Neural cell (in vitro differentiated cells): ENCODE measurements around the gene GRIFIN.

Source experiments
- EZH2 ChIP-seq: fragments of 200-600, 300-800 bp; shearing (Covaris generic), sonication (generic); IDR thresholded peaks from 2 replicates; pipeline ENCODE4 v1.6.1; 2014; ENCODE audit warnings: antibody characterized with exemption, low read length, borderline replicate concordance, mild to moderate bottlenecking; ENCODE audit not compliant: insufficient read depth, poor library complexity, severe bottlenecking
- TAF1 ChIP-seq: IDR thresholded peaks from 2 replicates; pipeline ENCODE4 v1.6.1; 2012; ENCODE audit warnings: low read depth
- TF ChIP-seq, protein P1 (sequence below): IDR thresholded peaks from 2 replicates; pipeline ENCODE4 v1.6.1; 2012; ENCODE audit warnings: borderline replicate concordance

GRCh38 chr7:2474224-2474623 is 2.0 kb downstream of the GRIFIN start:
- TF ChIP-seq EZH2 (no peak), TAF1 (no peak)
- TF ChIP-seq, protein P1, sequence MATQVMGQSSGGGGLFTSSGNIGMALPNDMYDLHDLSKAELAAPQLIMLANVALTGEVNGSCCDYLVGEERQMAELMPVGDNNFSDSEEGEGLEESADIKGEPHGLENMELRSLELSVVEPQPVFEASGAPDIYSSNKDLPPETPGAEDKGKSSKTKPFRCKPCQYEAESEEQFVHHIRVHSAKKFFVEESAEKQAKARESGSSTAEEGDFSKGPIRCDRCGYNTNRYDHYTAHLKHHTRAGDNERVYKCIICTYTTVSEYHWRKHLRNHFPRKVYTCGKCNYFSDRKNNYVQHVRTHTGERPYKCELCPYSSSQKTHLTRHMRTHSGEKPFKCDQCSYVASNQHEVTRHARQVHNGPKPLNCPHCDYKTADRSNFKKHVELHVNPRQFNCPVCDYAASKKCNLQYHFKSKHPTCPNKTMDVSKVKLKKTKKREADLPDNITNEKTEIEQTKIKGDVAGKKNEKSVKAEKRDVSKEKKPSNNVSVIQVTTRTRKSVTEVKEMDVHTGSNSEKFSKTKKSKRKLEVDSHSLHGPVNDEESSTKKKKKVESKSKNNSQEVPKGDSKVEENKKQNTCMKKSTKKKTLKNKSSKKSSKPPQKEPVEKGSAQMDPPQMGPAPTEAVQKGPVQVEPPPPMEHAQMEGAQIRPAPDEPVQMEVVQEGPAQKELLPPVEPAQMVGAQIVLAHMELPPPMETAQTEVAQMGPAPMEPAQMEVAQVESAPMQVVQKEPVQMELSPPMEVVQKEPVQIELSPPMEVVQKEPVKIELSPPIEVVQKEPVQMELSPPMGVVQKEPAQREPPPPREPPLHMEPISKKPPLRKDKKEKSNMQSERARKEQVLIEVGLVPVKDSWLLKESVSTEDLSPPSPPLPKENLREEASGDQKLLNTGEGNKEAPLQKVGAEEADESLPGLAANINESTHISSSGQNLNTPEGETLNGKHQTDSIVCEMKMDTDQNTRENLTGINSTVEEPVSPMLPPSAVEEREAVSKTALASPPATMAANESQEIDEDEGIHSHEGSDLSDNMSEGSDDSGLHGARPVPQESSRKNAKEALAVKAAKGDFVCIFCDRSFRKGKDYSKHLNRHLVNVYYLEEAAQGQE: no peak
